IPS-18c (cell line): ENCODE results near the gene AGFG2.
"Not testable (repeated sequence)": the region's sequence is repeated elsewhere in the genome, so short reads cannot be mapped to it uniquely, and the experiment has no call there.

Experiments used
- H3K4me3 ChIP-seq: 2 replicates; pipeline ENCODE4 v1.7.0; 2013; ENCODE audit warnings: low read depth, mild to moderate bottlenecking, low read length, moderate library complexity; ENCODE audit not compliant: insufficient read depth
- H3K9me3 ChIP-seq: one replicate; pipeline ENCODE4 v1.6.1; 2013; ENCODE audit warnings: mild to moderate bottlenecking, low read length, moderate library complexity; ENCODE audit not compliant: control insufficient read depth, insufficient read depth

Gene AGFG2

GRCh38 chr7:100538654-100539435 is at the start of gene AGFG2:
Gene AGFG2, plus strand, starts transcription at chr7:100539203. Its CDS starts 144 bp downstream, at chr7:100539347.
- Histone ChIP-seq H3K4me3 (peak within 1 kb of the TSS; percentile 74), H3K9me3 (no peaks in the 10 kb centered on the region)

DNA sequence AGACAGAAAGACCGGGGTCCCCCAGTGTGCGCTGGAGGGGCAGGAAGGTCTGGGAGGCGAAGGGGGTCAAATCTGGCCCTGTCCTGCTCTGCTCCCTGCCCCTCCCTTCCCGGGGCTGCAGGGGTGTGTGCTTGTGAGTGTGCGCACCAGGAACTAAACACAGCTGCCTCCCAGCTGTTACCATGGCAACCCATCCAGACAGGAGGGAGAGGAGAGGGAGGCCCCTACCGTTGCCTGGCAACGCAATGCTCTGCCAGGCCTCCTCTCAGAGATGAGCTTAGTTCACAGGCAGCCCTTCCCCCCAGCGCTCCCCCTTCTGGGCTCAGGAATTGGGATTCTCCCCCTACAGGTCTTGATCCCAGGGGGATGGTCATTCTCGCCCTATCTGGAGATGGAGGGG is 49.2 kb upstream of the AGFG2 start:
- no peak overlapping the region for H3K4me3 ChIP-seq
- no peaks in the 10 kb centered on the region for H3K9me3 ChIP-seq

DNA sequence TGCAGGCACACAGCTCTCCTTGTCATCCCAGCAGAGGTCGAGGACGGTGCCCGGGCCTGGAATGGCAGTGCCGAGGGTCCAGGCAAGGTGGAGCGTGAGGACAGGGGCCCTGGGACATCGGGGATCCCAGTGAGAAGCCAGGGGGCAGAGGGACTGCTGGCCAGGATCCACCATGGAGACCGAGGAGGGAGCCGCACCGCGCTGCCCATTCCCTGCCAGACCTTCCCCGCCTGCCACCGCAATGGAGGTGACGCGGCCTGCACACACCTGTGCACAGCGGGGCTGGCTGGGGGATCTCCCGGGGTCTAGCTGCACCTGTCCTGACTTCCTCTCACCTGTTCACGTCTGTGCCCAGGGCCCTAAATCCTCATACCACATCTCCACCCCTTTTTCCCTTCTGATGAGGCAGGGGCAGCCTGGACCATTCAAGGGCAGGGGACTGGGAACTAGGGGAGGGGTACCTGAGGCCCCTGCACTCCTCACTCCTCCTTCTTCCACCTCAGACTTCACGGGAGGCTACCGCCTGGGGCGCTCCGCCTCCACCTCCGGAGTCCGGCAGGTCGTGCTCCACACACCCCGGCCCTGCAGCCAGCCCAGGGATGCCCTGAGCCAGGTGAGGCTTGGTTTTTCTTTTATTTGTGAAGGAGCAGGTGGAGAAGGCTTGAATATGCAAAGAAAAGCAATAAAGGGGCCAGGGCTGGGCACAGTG is 48.4 kb upstream of the AGFG2 start:
- H3K9me3 ChIP-seq = no peaks in the 10 kb centered on the region
- no peak overlapping the region; the same call in 1 of the 2 replicates for H3K4me3 ChIP-seq

GRCh38 chr7:100491192-100491578 is 47.8 kb upstream of the AGFG2 start:
- Histone ChIP-seq H3K4me3 (no peak overlapping the region), H3K9me3 (no peaks in the 10 kb centered on the region)

DNA sequence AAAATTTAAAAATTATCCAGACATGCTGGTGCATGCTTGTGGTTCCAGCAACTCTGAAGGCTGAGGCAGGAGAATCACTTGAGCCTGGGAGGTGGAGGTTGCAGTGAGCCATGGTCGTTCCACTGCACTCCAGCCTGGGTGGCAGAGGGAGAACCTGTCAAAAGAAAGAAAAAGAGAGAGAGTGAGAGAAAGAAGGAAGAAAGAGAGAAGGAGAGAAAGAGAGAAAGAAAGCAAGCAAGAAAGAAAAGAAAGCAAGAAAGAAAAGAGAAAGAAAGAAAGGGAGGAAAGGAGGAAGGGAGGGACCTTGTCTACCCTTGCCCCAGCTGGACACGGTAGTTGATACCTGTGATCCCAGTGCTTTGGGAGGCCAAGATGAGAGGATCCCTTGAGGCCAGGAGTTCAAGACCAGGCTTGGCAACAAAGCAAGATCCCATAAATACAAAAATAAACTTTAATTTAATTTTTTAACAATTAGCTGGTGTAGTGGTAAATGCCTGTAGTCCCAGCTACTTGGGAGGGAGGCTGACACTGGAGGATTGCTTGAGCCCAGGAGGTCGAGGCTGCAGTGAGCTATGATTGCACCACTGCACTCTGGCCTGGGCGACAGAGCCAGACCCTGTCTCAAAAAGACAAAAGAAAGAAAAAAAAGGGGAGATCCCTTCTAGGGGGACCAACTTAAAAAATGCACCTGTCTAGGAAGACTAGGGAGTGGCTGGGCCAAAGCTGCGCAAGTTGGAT is 46.1 kb upstream of the AGFG2 start:
- Histone ChIP-seq H3K4me3 (peak overlapping the region; percentile 49; the same call in 1 of the 2 replicates), H3K9me3 (no peaks in the 10 kb centered on the region)

GRCh38 chr7:100493476-100494264 is 45.3 kb upstream of the AGFG2 start:
- H3K4me3 ChIP-seq = peak overlapping the region; percentile 49
- no peaks in the 10 kb centered on the region for H3K9me3 ChIP-seq

DNA sequence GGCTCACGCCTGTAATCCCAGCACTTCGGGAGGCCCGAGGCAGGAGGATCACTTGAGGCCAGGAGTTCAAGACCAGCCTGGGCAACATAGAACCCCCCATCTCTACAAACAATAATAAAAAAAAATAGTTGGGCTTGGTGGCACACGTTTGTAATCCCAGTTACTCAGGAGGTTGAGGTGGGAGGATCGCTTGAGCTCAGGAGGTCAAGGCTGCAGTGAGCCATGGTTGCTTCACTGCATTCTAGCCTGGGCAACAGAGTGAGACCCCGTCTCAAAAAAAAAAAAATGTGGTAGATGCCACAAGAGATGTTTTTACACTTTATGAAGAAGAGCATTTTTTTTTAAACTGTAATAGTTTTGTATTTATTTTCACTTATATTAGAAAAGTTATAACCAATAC is 42.5 kb upstream of the AGFG2 start:
- H3K4me3 ChIP-seq = no peak overlapping the region
- H3K9me3 ChIP-seq = no peaks in the 10 kb centered on the region

DNA sequence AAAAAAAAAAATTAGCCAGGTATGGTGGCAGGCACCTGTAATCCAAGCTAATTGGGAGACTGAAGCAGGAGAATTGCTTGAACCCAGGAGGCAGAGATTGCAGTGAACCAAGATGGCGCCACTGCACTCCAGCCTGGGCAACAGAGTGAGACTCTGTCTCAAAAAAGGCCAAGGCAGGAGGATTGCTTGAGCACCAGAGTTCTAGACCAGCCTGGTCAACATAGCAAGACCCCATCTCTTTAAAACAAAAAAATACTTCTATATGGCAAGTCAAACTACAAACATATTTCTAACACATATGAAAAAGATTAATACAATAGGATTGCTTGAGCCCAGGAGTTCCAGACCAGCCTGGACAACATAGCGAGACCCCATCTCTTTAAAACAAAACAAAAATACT is 38.3 kb upstream of the AGFG2 start:
- H3K4me3 ChIP-seq = not testable (repeated sequence)

GRCh38 chr7:100504031-100504430 is 35.0 kb upstream of the AGFG2 start:
- not testable (repeated sequence) for H3K9me3 ChIP-seq, H3K4me3 ChIP-seq

More for the DNA sequence above, 38.3 kb upstream of the AGFG2 start:
- H3K9me3 ChIP-seq = not testable (repeated sequence)

DNA sequence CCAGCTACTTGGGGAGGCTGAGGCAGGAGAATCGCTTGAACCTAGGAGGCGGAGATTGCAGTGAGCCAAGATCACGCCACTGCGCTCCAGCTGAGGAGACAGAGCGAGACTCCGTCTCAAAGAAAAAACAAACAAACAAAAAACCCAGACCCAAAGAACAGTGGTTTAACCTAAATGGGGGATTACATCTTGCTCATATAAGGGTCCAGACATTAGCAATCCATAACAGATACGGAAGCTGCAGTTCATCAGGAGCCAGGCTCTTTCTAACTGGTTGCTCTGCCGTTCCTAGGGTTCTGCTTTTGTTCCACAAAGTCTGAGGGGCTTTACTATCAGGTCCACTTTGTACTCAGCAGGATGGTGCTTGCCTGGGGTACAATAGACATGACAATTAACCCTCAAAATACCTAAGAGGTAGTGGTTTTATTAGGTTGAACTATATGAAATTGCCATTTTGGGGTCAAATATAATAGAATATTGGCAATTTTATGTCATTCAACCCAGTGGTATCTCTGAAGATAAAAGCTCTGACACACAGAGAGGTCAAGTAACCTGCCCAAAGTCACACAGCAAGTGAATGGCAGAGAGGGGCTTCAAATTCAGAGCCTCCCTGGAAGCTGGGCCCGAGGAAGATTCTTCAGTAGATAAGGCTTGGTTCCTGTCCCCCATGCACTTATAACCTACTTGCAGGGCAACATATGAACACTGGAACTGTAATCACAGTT is 34.0 kb upstream of the AGFG2 start:
- no peaks in the 10 kb centered on the region for H3K9me3 ChIP-seq

GRCh38 chr7:100506356-100506923 is 32.6 kb upstream of the AGFG2 start:
- no peak overlapping the region for H3K4me3 ChIP-seq

More for the DNA sequence above, 34.0 kb upstream of the AGFG2 start:
- H3K4me3 ChIP-seq = no peak overlapping the region

GRCh38 chr7:100509231-100509630 is 29.8 kb upstream of the AGFG2 start:
- H3K9me3 ChIP-seq = no peaks in the 10 kb centered on the region
- H3K4me3 ChIP-seq = no peak overlapping the region

More at GRCh38 chr7:100506356-100506923, 32.6 kb upstream of the AGFG2 start:
- H3K9me3 ChIP-seq = no peaks in the 10 kb centered on the region

- Histone ChIP-seq H3K4me3 (no peak overlapping the region), H3K9me3 (no peaks in the 10 kb centered on the region)
Observed at GRCh38 chr7:100510437-100511239, 28.4 kb upstream of the AGFG2 start.

DNA sequence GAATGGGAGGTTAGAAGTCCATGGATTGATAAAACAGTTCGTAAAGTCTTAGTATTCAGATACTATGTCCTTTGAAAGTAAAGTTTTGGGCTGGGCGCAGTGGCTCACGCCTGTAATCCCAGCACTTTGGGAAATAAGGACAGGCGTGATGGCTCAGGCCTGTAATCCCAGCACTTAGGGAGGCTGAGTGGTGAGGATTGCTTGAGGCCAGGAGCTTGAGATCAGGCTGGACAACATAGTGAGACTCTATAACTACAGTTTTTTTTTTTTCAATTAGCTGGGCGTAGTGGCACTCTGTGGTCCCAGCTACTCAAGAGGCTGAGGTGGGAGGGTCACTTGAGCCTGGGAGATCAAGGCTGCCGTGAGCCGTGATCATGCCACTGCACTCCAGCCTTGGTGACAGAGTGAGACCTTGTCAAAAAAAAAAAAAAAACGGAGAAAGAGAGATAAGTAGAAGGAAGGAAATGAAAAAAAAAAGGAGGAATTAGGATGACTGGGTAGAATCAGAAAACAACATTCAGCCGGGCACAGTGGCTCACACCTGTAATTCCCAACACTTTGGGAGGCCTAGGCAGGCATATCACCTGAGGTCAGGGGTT is 25.7 kb upstream of the AGFG2 start:
- Histone ChIP-seq H3K4me3 (no peak overlapping the region), H3K9me3 (no peaks in the 10 kb centered on the region)

- H3K9me3 ChIP-seq = no peaks in the 10 kb centered on the region
- no peak overlapping the region for H3K4me3 ChIP-seq
Observed at GRCh38 chr7:100515072-100515532, 23.9 kb upstream of the AGFG2 start.
